Activated CD8-positive, alpha-beta T cell treated with anti-CD3 and anti-CD28 coated beads, Interleukin-2, amount 10 ng/mL, durations not matched to agents 7 days and 5 days (primary cell): Measurements from ENCODE around the gene SPATA13. TPM values are rescaled to one million over a fixed set of nuclear protein-coding genes. Genes with fewer than 3 reads are reported as not detected.
"Not testable (repeated sequence)": the region's sequence is repeated elsewhere in the genome, so short reads cannot be mapped to it uniquely, and the experiment has no call there.

Experiments
- ATAC-seq: fragments of 150-1000 bp; cut with Tn5 transposase; one replicate; pipeline ENCODE4 v1.10.0; 2021; ENCODE audit warnings: moderate library complexity
- CTCF ChIA-PET: fragments of 350-600 bp; sonication (Branson Sonifier 250); formaldehyde crosslinking; loops from one replicate; lab custom pipeline; 2021; ENCODE audit warnings: antibody characterized with exemption; lab: Charles Lee
- POLR2A ChIA-PET: fragments of 350-600 bp; sonication (Branson Sonifier 250); formaldehyde crosslinking; loops from one replicate; lab custom pipeline; 2021; ENCODE audit warnings: antibody characterized with exemption; lab: Charles Lee
- DNase-seq: peaks from one replicate; pipeline ENCODE4 v3.0.0-alpha.2; 2020
- H3K27ac Mint-ChIP-seq: one replicate; pipeline ENCODE4 v1.8.0; 2021; ENCODE audit warnings: mild to moderate bottlenecking, mixed read lengths
- H3K27me3 Mint-ChIP-seq: one replicate; pipeline ENCODE4 v1.8.0; 2021; ENCODE audit warnings: low read depth, mixed read lengths
- H3K36me3 Mint-ChIP-seq: one replicate; pipeline ENCODE4 v1.8.0; 2021; ENCODE audit warnings: low read depth, mixed read lengths
- H3K4me1 Mint-ChIP-seq: one replicate; pipeline ENCODE4 v1.8.0; 2021; ENCODE audit warnings: low read depth, mixed read lengths
- H3K4me3 Mint-ChIP-seq: one replicate; pipeline ENCODE4 v1.8.0; 2021; ENCODE audit warnings: mild to moderate bottlenecking, mixed read lengths
- H3K9me3 Mint-ChIP-seq: one replicate; pipeline ENCODE4 v1.8.0; 2022; ENCODE audit warnings: mixed read lengths; ENCODE audit not compliant: insufficient read depth
- total RNA-seq, 2 experiments: library from RNA; stranded (reverse); gene quantifications; one replicate each; pipeline ENCODE4 v1.2.3, GENCODE V29; 2021

The SPATA13 gene
- total RNA-seq, 2 experiments from 2014 or later = 57.4 to 63.2 TPM

- not testable (repeated sequence) for H3K9me3 Mint-ChIP-seq, ATAC-seq, DNase-seq, H3K4me3 Mint-ChIP-seq, H3K27me3 Mint-ChIP-seq, H3K36me3 Mint-ChIP-seq
- peaks cover 36% of the 10 kb centered on the region for H3K4me1 Mint-ChIP-seq
- ChIA-PET POLR2A (interaction anchor here (0.6 to 1.1 kb wide), 2 partner anchors 34 to 182 kb away, joined by 3 read pairs; no protein-coding TSS in a partner anchor), CTCF (interaction anchor here (1.0 to 7.0 kb wide), 4 partner anchors 12 to 162 kb away, joined by 3 to 82 read pairs (median 10); partner anchors contain the start of gene SPATA13)
- peak overlapping the region; percentile 84 for H3K27ac Mint-ChIP-seq
Observed at GRCh38 chr13:24216779-24217178, 56.3 kb downstream of the SPATA13 start.

GRCh38 chr13:24217601-24218281 lies 57.2 kb downstream of the SPATA13 start:
- ATAC-seq (peak; percentile 54), DNase-seq (peak; percentile 33)
- Mint-ChIP-seq H3K27ac (peak overlapping the region; percentile 84), H3K4me3 (no peak overlapping the region), H3K36me3 (peaks cover 4% of the 10 kb centered on the region), H3K9me3 (no peaks in the 10 kb centered on the region), H3K27me3 (no peaks in the 10 kb centered on the region), H3K4me1 (peaks cover 36% of the 10 kb centered on the region)
- POLR2A ChIA-PET = interaction anchor here (0.6 to 1.1 kb wide), 2 partner anchors 33 to 183 kb away, joined by 3 read pairs; no protein-coding TSS in a partner anchor
- CTCF ChIA-PET = interaction anchor here (0.5 to 7.0 kb wide), 12 partner anchors 10 to 197 kb away, joined by 3 to 82 read pairs (median 6); partner anchors contain the start of gene SPATA13

- ATAC-seq (no peak), DNase-seq (no peak)
- H3K27me3 Mint-ChIP-seq = no peaks in the 10 kb centered on the region
- ChIA-PET POLR2A (no interaction called here), CTCF (interaction anchor here (1.0 to 7.0 kb wide), 16 partner anchors 13 to 328 kb away, joined by 3 to 82 read pairs (median 6); partner anchors contain the start of gene SPATA13)
- H3K9me3 Mint-ChIP-seq = no peaks in the 10 kb centered on the region
- H3K4me1 Mint-ChIP-seq = peaks cover 36% of the 10 kb centered on the region
- H3K4me3 Mint-ChIP-seq = no peak overlapping the region
- peaks cover 4% of the 10 kb centered on the region for H3K36me3 Mint-ChIP-seq
- H3K27ac Mint-ChIP-seq = no peak overlapping the region
Observed at GRCh38 chr13:24218338-24218737, 57.8 kb downstream of the SPATA13 start.

- peaks cover 4% of the 10 kb centered on the region for H3K36me3 Mint-ChIP-seq
Observed at GRCh38 chr13:24218977-24219376, 58.5 kb downstream of the SPATA13 start.

GRCh38 chr13:24220086-24220703 lies 59.7 kb downstream of the SPATA13 start:
- H3K27ac Mint-ChIP-seq = no peak overlapping the region
- no peaks in the 10 kb centered on the region for H3K9me3 Mint-ChIP-seq
- peaks cover 4% of the 10 kb centered on the region for H3K36me3 Mint-ChIP-seq
- H3K27me3 Mint-ChIP-seq = no peaks in the 10 kb centered on the region
- DNase-seq (peak; percentile 79), ATAC-seq (peak; percentile 75)
- H3K4me3 Mint-ChIP-seq = no peak overlapping the region
- ChIA-PET CTCF (interaction anchor here (0.8 to 7.0 kb wide), 14 partner anchors 8 to 200 kb away, joined by 3 to 82 read pairs (median 6); partner anchors contain the start of gene SPATA13), POLR2A (interaction anchor here (0.5 kb wide), 1 partner anchor 17 kb away, joined by 3 read pairs; no protein-coding TSS in a partner anchor)
- peaks cover 50% of the 10 kb centered on the region for H3K4me1 Mint-ChIP-seq

More at GRCh38 chr13:24218977-24219376, 58.5 kb downstream of the SPATA13 start:
- ATAC-seq (no peak), DNase-seq (no peak)
- ChIA-PET CTCF (interaction anchor here (0.5 to 7.0 kb wide), 19 partner anchors 9 to 329 kb away, joined by 3 to 82 read pairs (median 6); partner anchors contain the start of gene SPATA13), POLR2A (interaction anchor here (0.6 kb wide), 1 partner anchor 92 kb away, joined by 3 read pairs; no protein-coding TSS in a partner anchor)
- H3K27ac Mint-ChIP-seq = no peak overlapping the region
- H3K4me3 Mint-ChIP-seq = no peak overlapping the region
- H3K4me1 Mint-ChIP-seq = peaks cover 41% of the 10 kb centered on the region
- H3K9me3 Mint-ChIP-seq = no peaks in the 10 kb centered on the region
- no peaks in the 10 kb centered on the region for H3K27me3 Mint-ChIP-seq

GRCh38 chr13:24221007-24221406 lies 60.5 kb downstream of the SPATA13 start:
- H3K27ac Mint-ChIP-seq = no peak overlapping the region
- no peaks in the 10 kb centered on the region for H3K27me3 Mint-ChIP-seq
- DNase-seq (no peak), ATAC-seq (no peak)
- CTCF ChIA-PET = interaction anchor here (1.0 to 7.0 kb wide), 4 partner anchors 7 to 201 kb away, joined by 6 to 82 read pairs (median 38); no protein-coding TSS in a partner anchor
- no peak overlapping the region for H3K4me3 Mint-ChIP-seq
- POLR2A ChIA-PET = no interaction called here
- H3K36me3 Mint-ChIP-seq = peaks cover 4% of the 10 kb centered on the region
- no peaks in the 10 kb centered on the region for H3K9me3 Mint-ChIP-seq
- H3K4me1 Mint-ChIP-seq = peaks cover 53% of the 10 kb centered on the region

- H3K4me1 Mint-ChIP-seq = peaks cover 36% of the 10 kb centered on the region
- H3K9me3 Mint-ChIP-seq = no peaks in the 10 kb centered on the region
- POLR2A ChIA-PET = no interaction called here
- H3K4me3 Mint-ChIP-seq = no peak overlapping the region
- DNase-seq (no peak), ATAC-seq (no peak)
- no peak overlapping the region for H3K27ac Mint-ChIP-seq
- no peaks in the 10 kb centered on the region for H3K36me3 Mint-ChIP-seq
- no peaks in the 10 kb centered on the region for H3K27me3 Mint-ChIP-seq
- CTCF ChIA-PET = interaction anchor here (1.3 kb wide), 1 partner anchor 169 kb away, joined by 4 read pairs; no protein-coding TSS in a partner anchor
Observed at GRCh38 chr13:24222756-24223155, 62.2 kb downstream of the SPATA13 start.

GRCh38 chr13:24223341-24224231 lies 63.1 kb downstream of the SPATA13 start:
- ChIA-PET POLR2A (no interaction called here), CTCF (interaction anchor here (6.0 kb wide), 1 partner anchor 203 kb away, joined by 82 read pairs; no protein-coding TSS in a partner anchor)
- Mint-ChIP-seq H3K4me1 (peaks cover 30% of the 10 kb centered on the region), H3K27ac (peak overlapping the region; percentile 84), H3K4me3 (peak overlapping the region; percentile 69), H3K27me3 (no peaks in the 10 kb centered on the region), H3K36me3 (no peaks in the 10 kb centered on the region), H3K9me3 (no peaks in the 10 kb centered on the region)
- DNase-seq = no peak
- peak; percentile 54 for ATAC-seq

- no peaks in the 10 kb centered on the region for H3K36me3 Mint-ChIP-seq
- H3K27ac Mint-ChIP-seq = peak overlapping the region; percentile 84
- peaks cover 30% of the 10 kb centered on the region for H3K4me1 Mint-ChIP-seq
- H3K27me3 Mint-ChIP-seq = no peaks in the 10 kb centered on the region
- peak overlapping the region; percentile 69 for H3K4me3 Mint-ChIP-seq
- DNase-seq = no peak
- ChIA-PET POLR2A (interaction anchor here (0.6 kb wide), 1 partner anchor 27 kb away, joined by 4 read pairs; no protein-coding TSS in a partner anchor), CTCF (interaction anchor here (1.6 to 6.0 kb wide), 3 partner anchors 20 to 203 kb away, joined by 4 to 82 read pairs (median 16); no protein-coding TSS in a partner anchor)
- no peaks in the 10 kb centered on the region for H3K9me3 Mint-ChIP-seq
- ATAC-seq = peak; percentile 22
Observed at GRCh38 chr13:24224232-24224680, 63.7 kb downstream of the SPATA13 start.

GRCh38 chr13:24225062-24225461 lies 64.5 kb downstream of the SPATA13 start:
- H3K36me3 Mint-ChIP-seq = no peaks in the 10 kb centered on the region
- CTCF ChIA-PET = interaction anchor here (1.6 to 6.0 kb wide), 4 partner anchors 21 to 204 kb away, joined by 3 to 82 read pairs (median 10); no protein-coding TSS in a partner anchor
- ATAC-seq (no peak), DNase-seq (no peak)
- POLR2A ChIA-PET = interaction anchor here (0.6 kb wide), 1 partner anchor 26 kb away, joined by 4 read pairs; no protein-coding TSS in a partner anchor
- no peak overlapping the region for H3K27ac Mint-ChIP-seq
- peaks cover 30% of the 10 kb centered on the region for H3K4me1 Mint-ChIP-seq
- no peaks in the 10 kb centered on the region for H3K9me3 Mint-ChIP-seq
- H3K4me3 Mint-ChIP-seq = no peak overlapping the region
- H3K27me3 Mint-ChIP-seq = no peaks in the 10 kb centered on the region
